DOHH2 (cell line): ENCODE measurements around the gene UGT1A8.
"Not testable (repeated sequence)": the region's sequence is repeated elsewhere in the genome, so short reads cannot be mapped to it uniquely, and the experiment has no call there.

Source experiments
- H3F3A ChIP-seq: fragments of 200-600 bp; sonication (generic), shearing (Covaris generic); 2 replicates; pipeline ENCODE4 v1.6.0; 2016; ENCODE audit warnings: antibody characterized with exemption, mild to moderate bottlenecking; ENCODE audit not compliant: control insufficient read depth, insufficient read depth
- H3K27ac ChIP-seq: fragments of 200-600 bp; sonication (generic); 2 replicates; pipeline ENCODE4 v1.5.1; 2014; ENCODE audit warnings: low read depth, mild to moderate bottlenecking, low read length, moderate library complexity
- H3K27me3 ChIP-seq: fragments of 200-600 bp; sonication (generic); 2 replicates; pipeline ENCODE4 v1.6.1; 2014; ENCODE audit warnings: mild to moderate bottlenecking, low read length, mixed read lengths; ENCODE audit not compliant: control insufficient read depth
- H3K36me3 ChIP-seq: fragments of 200-600 bp; sonication (generic); 2 replicates; pipeline ENCODE4 v1.6.1; 2014; ENCODE audit warnings: mild to moderate bottlenecking, low read length, moderate library complexity, mixed read lengths; ENCODE audit not compliant: control insufficient read depth
- H3K4me1 ChIP-seq: fragments of 200-600 bp; sonication (generic); 2 replicates; pipeline ENCODE4 v1.6.1; 2014; ENCODE audit warnings: mild to moderate bottlenecking, low read length, mixed read lengths; ENCODE audit not compliant: control insufficient read depth
- H3K4me2 ChIP-seq: fragments of 200-600 bp; sonication (generic); 2 replicates; pipeline ENCODE4 v1.6.0; 2014; ENCODE audit warnings: mild to moderate bottlenecking, low read length, moderate library complexity
- H3K4me3 ChIP-seq: fragments of 200-600 bp; sonication (generic); 2 replicates; pipeline ENCODE4 v1.5.1; 2014; ENCODE audit warnings: mild to moderate bottlenecking, low read length, mixed read lengths
- H3K79me2 ChIP-seq: fragments of 200-600 bp; sonication (generic); 2 replicates; pipeline ENCODE4 v1.6.1; 2014; ENCODE audit warnings: mild to moderate bottlenecking, low read length, mixed read lengths; ENCODE audit not compliant: control insufficient read depth
- H3K9me2 ChIP-seq: fragments of 200-600 bp; sonication (generic); replicated peaks from 2 replicates; pipeline ENCODE4 v1.6.1; 2014; ENCODE audit warnings: mild to moderate bottlenecking, low read length, mixed read lengths; ENCODE audit not compliant: control insufficient read depth
- H3K9me3 ChIP-seq: fragments of 200-600 bp; sonication (generic); 2 replicates; pipeline ENCODE4 v1.6.1; 2014; ENCODE audit warnings: antibody characterized with exemption, low read length, mixed read lengths; ENCODE audit not compliant: control insufficient read depth, insufficient read depth
- H4K20me1 ChIP-seq: fragments of 200-600 bp; sonication (generic); 2 replicates; pipeline ENCODE4 v1.6.0; 2014; ENCODE audit warnings: low read depth, mild to moderate bottlenecking, antibody characterized with exemption, low read length, moderate library complexity; ENCODE audit not compliant: control insufficient read depth, insufficient read depth
- CTCF ChIP-seq: fragments of 200-600 bp; sonication (generic); IDR thresholded peaks from one replicate; pipeline ENCODE4 v1.5.1; 2014; ENCODE audit warnings: antibody characterized with exemption, mild to moderate bottlenecking, low read depth, low read length; ENCODE audit not compliant: poor library complexity, severe bottlenecking
- EZH2phosphoT487 ChIP-seq: fragments of 200-600 bp; sonication (generic); IDR thresholded peaks from 2 replicates; pipeline ENCODE4 v1.6.1; 2017; ENCODE audit warnings: borderline replicate concordance, mild to moderate bottlenecking, antibody characterized with exemption, low read length, moderate library complexity, mixed read lengths

UGT1A8 gene

GRCh38 chr2:233714121-233714520, 96.7 kb downstream of the UGT1A8 start:
- H3F3A ChIP-seq = no peaks in the 10 kb centered on the region

DNA sequence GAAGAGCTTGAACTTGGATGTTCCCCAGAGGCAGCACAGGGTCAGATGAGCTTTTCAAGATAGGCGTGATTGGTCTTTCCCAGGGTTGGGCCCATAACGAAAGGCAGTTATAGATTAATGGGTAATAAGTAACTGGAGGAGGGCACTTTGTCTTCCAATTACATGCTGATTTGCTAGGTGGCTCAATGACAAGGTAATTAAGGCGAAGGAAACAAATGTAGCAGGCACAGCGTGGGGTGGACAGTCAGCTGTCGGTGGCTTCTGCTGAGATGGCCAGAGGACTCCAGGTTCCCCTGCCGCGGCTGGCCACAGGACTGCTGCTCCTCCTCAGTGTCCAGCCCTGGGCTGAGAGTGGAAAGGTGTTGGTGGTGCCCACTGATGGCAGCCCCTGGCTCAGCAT, 101.1 kb downstream of the UGT1A8 start, which contains the start of gene UGT1A4:
UGT1A4 (plus strand) TSS at position 185 of the 400 bp plus-strand sequence; CDS start at position 270, 85 bp downstream.
- Histone ChIP-seq H3K27me3 (peaks cover 10% of the 10 kb centered on the region; the same call in 1 of the 2 replicates), H3K4me2 (no peak within 1 kb of the TSS), H3K4me3 (no peak within 1 kb of the TSS), H3F3A (no peaks in the 10 kb centered on the region), H3K79me2 (no peaks in the 10 kb centered on the region), H3K9me3 (no peaks in the 10 kb centered on the region), H3K36me3 (no peaks in the 10 kb centered on the region), H3K4me1 (no peaks in the 10 kb centered on the region), H4K20me1 (no peaks in the 10 kb centered on the region), H3K9me2 (no peaks in the 10 kb centered on the region), H3K27ac (no peak within 1 kb of the TSS)
- TF ChIP-seq EZH2phosphoT487 (no peak), CTCF (no peak)

More at GRCh38 chr2:233714121-233714520, 96.7 kb downstream of the UGT1A8 start:
- Histone ChIP-seq H3K4me2 (no peak overlapping the region), H3K9me3 (no peaks in the 10 kb centered on the region), H3K4me3 (no peak overlapping the region), H3K4me1 (no peaks in the 10 kb centered on the region), H4K20me1 (no peaks in the 10 kb centered on the region), H3K36me3 (no peaks in the 10 kb centered on the region), H3K27ac (no peak overlapping the region), H3K79me2 (no peaks in the 10 kb centered on the region), H3K27me3 (peaks cover 10% of the 10 kb centered on the region; the same call in 1 of the 2 replicates), H3K9me2 (no peaks in the 10 kb centered on the region)
- TF ChIP-seq CTCF = no peak
- no peak for TF ChIP-seq EZH2phosphoT487

GRCh38 chr2:233728723-233729301, 111.4 kb downstream of the UGT1A8 start, which contains the start of gene UGT1A3:
Gene UGT1A3, plus strand, starts transcription at chr2:233729042. Its CDS starts 85 bp downstream, at chr2:233729127.
- H3K4me2 ChIP-seq = no peak within 1 kb of the TSS
- H3F3A ChIP-seq = no peaks in the 10 kb centered on the region
- H3K27ac ChIP-seq = no peak within 1 kb of the TSS
- H3K4me3 ChIP-seq = no peak within 1 kb of the TSS
- no peaks in the 10 kb centered on the region for H4K20me1 ChIP-seq
- no peaks in the 10 kb centered on the region for H3K9me2 ChIP-seq
- H3K36me3 ChIP-seq = no peaks in the 10 kb centered on the region
- TF ChIP-seq CTCF (no peak), EZH2phosphoT487 (no peak)
- no peaks in the 10 kb centered on the region for H3K27me3 ChIP-seq
- no peaks in the 10 kb centered on the region for H3K79me2 ChIP-seq
- no peaks in the 10 kb centered on the region for H3K4me1 ChIP-seq
- H3K9me3 ChIP-seq = no peaks in the 10 kb centered on the region

DNA sequence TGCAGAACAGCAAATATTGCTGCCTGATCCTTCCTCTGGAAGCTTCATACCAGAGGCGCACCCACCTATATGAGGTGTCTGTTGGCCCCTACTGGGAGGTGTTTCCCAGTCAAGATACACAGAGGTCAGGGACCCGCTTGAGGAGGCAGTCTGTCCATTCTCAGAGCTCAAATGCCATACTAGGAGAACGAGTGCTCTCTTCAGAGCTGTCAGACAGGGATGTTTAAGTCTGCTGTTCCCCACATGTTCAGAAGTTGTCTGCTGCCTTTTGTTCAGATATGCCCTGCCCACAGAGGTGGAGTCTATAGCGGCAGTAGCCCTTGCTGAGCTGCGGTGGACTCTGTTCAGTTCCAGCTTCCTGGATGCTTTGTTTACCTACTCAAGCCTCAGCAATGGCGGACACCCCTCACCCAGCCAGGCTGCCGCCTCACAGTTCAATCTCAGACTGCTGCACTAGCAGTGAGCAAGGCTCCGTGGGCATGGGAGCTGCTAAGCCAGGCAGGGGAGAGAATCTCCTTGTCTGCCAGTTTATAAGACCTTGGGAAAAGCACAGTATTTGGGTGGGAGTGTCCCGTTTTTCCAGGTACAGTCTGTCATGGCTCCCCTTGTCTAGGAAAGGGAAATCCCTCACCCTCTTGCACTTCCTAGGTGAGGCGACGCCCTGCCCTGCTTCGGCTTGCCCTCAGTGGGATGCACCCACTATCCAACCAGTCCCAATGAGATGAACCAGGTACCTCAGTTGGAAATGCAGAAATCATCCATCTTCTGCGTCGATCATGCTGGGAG, 119.6 kb downstream of the UGT1A8 start:
- H3K27me3 ChIP-seq, H3K36me3 ChIP-seq, H3K79me2 ChIP-seq, H3F3A ChIP-seq, H3K9me2 ChIP-seq, H3K4me2 ChIP-seq, H3K9me3 ChIP-seq, H3K4me1 ChIP-seq, H3K27ac ChIP-seq, H4K20me1 ChIP-seq, H3K4me3 ChIP-seq: not testable (repeated sequence)
